Neutrophil (primary cell): ENCODE results near the gene ETFBKMT.

Experiments used
- H3K27ac ChIP-seq: fragments of 200-600 bp; sonication (generic); 2 replicates; pipeline ENCODE4 v1.5.1; 2016; ENCODE audit warnings: mild to moderate bottlenecking, moderate library complexity
- H3K27me3 ChIP-seq: fragments of 200-600 bp; sonication (generic); 2 replicates; pipeline ENCODE4 v1.6.0; 2016; ENCODE audit warnings: mild to moderate bottlenecking
- H3K36me3 ChIP-seq: fragments of 200-600 bp; sonication (generic); 2 replicates; pipeline ENCODE4 v1.5.1; 2017
- H3K4me1 ChIP-seq, 2 experiments: fragments of 200-600 bp in 1 of 2; sonication (generic) in 1 of 2; 1 replicate in 1 of 2; 2 replicates in 1 of 2; pipeline versions ENCODE4 v1.5.1 to v1.6.1; 2013 to 2016; ENCODE audit warnings: low read depth in 1 of 2, low read length in 1 of 2, mild to moderate bottlenecking in 1 of 2, moderate library complexity in 1 of 2; ENCODE audit not compliant: control insufficient read depth in 1 of 2, insufficient read depth in 1 of 2
- H3K4me3 ChIP-seq, 2 experiments: fragments of 200-600 bp in 1 of 2; sonication (generic) in 1 of 2; 1 replicate in 1 of 2; 2 replicates in 1 of 2; pipeline ENCODE4 v1.5.1; 2013 to 2016; ENCODE audit warnings: low read depth in 1 of 2, low read length in 1 of 2, mild to moderate bottlenecking in 1 of 2, moderate library complexity in 1 of 2
- H3K9me3 ChIP-seq: fragments of 200-600 bp; sonication (generic); 2 replicates; pipeline ENCODE4 v1.5.1; 2016
- TF ChIP-seq, protein P1 (sequence below): fragments of 200-600 bp; sonication (generic); IDR thresholded peaks from 2 replicates; pipeline ENCODE4 v1.5.1; 2016; ENCODE audit warnings: antibody characterized with exemption

ETFBKMT gene

DNA sequence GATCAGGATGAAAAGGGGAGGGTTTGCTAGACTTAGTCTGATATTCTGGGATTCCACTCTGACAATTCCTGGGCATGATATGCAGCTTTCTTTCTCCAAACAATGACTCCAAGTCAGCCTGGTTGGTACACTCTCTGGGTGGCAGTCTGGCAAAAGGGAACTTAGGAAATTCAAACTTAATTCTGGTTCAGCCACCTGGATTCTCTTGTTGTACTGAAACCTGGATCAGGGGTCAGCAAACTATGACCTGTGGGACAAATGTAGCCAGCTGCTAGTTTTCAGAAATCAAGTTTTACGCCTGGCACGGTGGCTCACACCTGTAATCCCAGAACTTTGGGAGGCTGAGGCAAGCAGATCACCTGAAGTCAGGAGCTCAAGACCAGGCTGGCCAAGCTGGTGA, 63.1 kb downstream of the ETFBKMT start:
- H3K9me3 ChIP-seq = no peaks in the 10 kb centered on the region
- H3K4me1 ChIP-seq = peaks cover 18 to 26% of the 10 kb centered on the region in 2 experiments
- H3K4me3 ChIP-seq = no peak overlapping the region
- TF ChIP-seq, protein P1, sequence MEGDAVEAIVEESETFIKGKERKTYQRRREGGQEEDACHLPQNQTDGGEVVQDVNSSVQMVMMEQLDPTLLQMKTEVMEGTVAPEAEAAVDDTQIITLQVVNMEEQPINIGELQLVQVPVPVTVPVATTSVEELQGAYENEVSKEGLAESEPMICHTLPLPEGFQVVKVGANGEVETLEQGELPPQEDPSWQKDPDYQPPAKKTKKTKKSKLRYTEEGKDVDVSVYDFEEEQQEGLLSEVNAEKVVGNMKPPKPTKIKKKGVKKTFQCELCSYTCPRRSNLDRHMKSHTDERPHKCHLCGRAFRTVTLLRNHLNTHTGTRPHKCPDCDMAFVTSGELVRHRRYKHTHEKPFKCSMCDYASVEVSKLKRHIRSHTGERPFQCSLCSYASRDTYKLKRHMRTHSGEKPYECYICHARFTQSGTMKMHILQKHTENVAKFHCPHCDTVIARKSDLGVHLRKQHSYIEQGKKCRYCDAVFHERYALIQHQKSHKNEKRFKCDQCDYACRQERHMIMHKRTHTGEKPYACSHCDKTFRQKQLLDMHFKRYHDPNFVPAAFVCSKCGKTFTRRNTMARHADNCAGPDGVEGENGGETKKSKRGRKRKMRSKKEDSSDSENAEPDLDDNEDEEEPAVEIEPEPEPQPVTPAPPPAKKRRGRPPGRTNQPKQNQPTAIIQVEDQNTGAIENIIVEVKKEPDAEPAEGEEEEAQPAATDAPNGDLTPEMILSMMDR = no peak
- peaks cover 11% of the 10 kb centered on the region for H3K36me3 ChIP-seq
- peak overlapping the region; percentile 41 for H3K27ac ChIP-seq
- no peaks in the 10 kb centered on the region for H3K27me3 ChIP-seq
